GM12873 (cell line): ENCODE data around the gene UBE2C.

Source experiments
- CTCF ChIP-seq: IDR thresholded peaks from 2 replicates; pipeline ENCODE4 v1.5.1; 2012; ENCODE audit warnings: low read depth, mild to moderate bottlenecking, moderate library complexity, low read length, control low read depth; ENCODE audit not compliant: insufficient read depth; ENCODE audit errors: missing control alignments

UBE2C gene

GRCh38 chr20:45833030-45833882 is 20.8 kb downstream of the UBE2C start, which contains the start of gene SNX21:
TSS of gene SNX21 (plus strand) at chr20:45833799. CDS start at chr20:45833920, 121 bp downstream.
- no peak for TF ChIP-seq CTCF

GRCh38 chr20:45833883-45834796 is 21.7 kb downstream of the UBE2C start:
- TF ChIP-seq CTCF, result no peak

GRCh38 chr20:45834797-45835161 is 22.3 kb downstream of the UBE2C start:
- TF ChIP-seq CTCF, result no peak

GRCh38 chr20:45835329-45835765 is 22.9 kb downstream of the UBE2C start:
- TF ChIP-seq CTCF, result peak; percentile 16

- TF ChIP-seq CTCF, result no peak
These were observed 23.4 kb downstream of the UBE2C start for GRCh38 chr20:45835825-45836224.

GRCh38 chr20:45836841-45837240 is 24.4 kb downstream of the UBE2C start:
- no peak for TF ChIP-seq CTCF

GRCh38 chr20:45840700-45841198 is 28.3 kb downstream of the UBE2C start:
- TF ChIP-seq CTCF, result no peak
